SK-N-SH treated with all-trans-retinoic acid at 6 μM for 48 hours (cell line): ENCODE measurements around the gene CTNNA3.

Experiments
- ARNTL ChIP-seq: fragments of 450-650 bp; formaldehyde crosslinking; IDR thresholded peaks from 2 replicates; pipeline ENCODE4 v1.5.0; 2020; ENCODE audit warnings: low read depth, mild to moderate bottlenecking, moderate library complexity, borderline replicate concordance
- BACH2 ChIP-seq: fragments of 250-450 bp; sonication (Bioruptor Pico); IDR thresholded peaks from 2 replicates; pipeline ENCODE4 v1.9.0; 2021; ENCODE audit warnings: mild to moderate bottlenecking, borderline replicate concordance
- PATZ1 ChIP-seq: fragments of 250-450 bp; sonication (Bioruptor Pico); IDR thresholded peaks from 2 replicates; pipeline ENCODE4 v1.8.0; 2020; ENCODE audit warnings: mild to moderate bottlenecking, moderate library complexity, borderline replicate concordance
- RARB ChIP-seq: fragments of 250-450 bp; sonication (Bioruptor Pico); IDR thresholded peaks from 2 replicates; pipeline ENCODE4 v1.8.0; 2021; ENCODE audit warnings: mild to moderate bottlenecking, moderate library complexity
- TOX ChIP-seq: fragments of 250-450 bp; sonication (Bioruptor Pico); IDR thresholded peaks from 2 replicates; pipeline ENCODE4 v1.8.0; 2021; ENCODE audit warnings: mild to moderate bottlenecking, moderate library complexity, borderline replicate concordance
- ZNF70 ChIP-seq: fragments of 450-650 bp; formaldehyde crosslinking; IDR thresholded peaks from 2 replicates; pipeline ENCODE4 v1.5.0; 2020; ENCODE audit warnings: mild to moderate bottlenecking, moderate library complexity
- ZNF8 ChIP-seq: fragments of 450-650 bp; formaldehyde crosslinking; IDR thresholded peaks from 2 replicates; pipeline ENCODE4 v1.5.0; 2020; ENCODE audit warnings: mild to moderate bottlenecking, moderate library complexity

DNA sequence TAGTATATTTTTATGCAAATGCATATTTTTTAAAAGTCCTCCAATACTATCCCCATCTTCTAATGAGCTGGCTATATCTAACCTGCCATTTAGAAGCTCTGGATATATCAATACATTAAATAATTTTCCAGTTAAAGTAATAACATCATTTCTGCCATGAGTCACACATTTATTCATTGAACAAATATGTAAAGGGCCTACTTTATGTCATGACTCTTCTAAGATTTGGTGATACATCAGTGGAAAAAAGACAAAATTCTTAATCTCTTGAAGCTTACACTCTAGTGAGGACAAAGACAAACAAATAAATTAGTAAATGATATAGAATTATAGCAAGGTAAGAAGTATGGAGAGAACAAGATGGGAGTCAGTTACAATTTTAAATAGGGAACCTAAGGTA is 1487.0 kb downstream of the CTNNA3 start:
- no peak for TF ChIP-seq RARB
- TF ChIP-seq TOX (CRISPR knock-in tag): no peak
- no peak for TF ChIP-seq PATZ1
- no peak for TF ChIP-seq ARNTL (CRISPR knock-in tag)
- no peak for TF ChIP-seq ZNF8 (CRISPR knock-in tag)
- no peak for TF ChIP-seq BACH2 (CRISPR knock-in tag)
- no peak for TF ChIP-seq ZNF70 (CRISPR knock-in tag)
